Neuronal stem cell (in vitro differentiated cells): ENCODE results near the gene ITPR1.

ENCODE experiments used
- DNase-seq: peaks from one replicate; pipeline ENCODE4 v3.0.0-alpha.2; 2013; ENCODE audit warnings: low spot score
- H2AFZ ChIP-seq: one replicate; pipeline ENCODE4 v1.6.1; 2013; ENCODE audit warnings: mild to moderate bottlenecking, low read length, inconsistent platforms
- H2AK5ac ChIP-seq: 2 replicates; pipeline ENCODE4 v1.6.1; 2013; ENCODE audit warnings: low read depth, mild to moderate bottlenecking, inconsistent platforms, low read length, moderate library complexity, mixed read lengths
- H2BK120ac ChIP-seq: 2 replicates; pipeline ENCODE4 v1.6.1; 2013; ENCODE audit warnings: low read depth, mild to moderate bottlenecking, inconsistent platforms, low read length, moderate library complexity, mixed read lengths
- H2BK12ac ChIP-seq: one replicate; pipeline ENCODE4 v1.6.1; 2013; ENCODE audit warnings: low read length, inconsistent platforms
- H2BK15ac ChIP-seq: 2 replicates; pipeline ENCODE4 v1.6.1; 2013; ENCODE audit warnings: mild to moderate bottlenecking, low read length, inconsistent platforms, mixed read lengths
- H2BK5ac ChIP-seq: one replicate; pipeline ENCODE4 v1.6.1; 2013; ENCODE audit warnings: inconsistent platforms, mild to moderate bottlenecking, low read length, moderate library complexity
- H3K14ac ChIP-seq: one replicate; pipeline ENCODE4 v1.6.1; 2013; ENCODE audit warnings: low read length, inconsistent platforms
- H3K18ac ChIP-seq: 2 replicates; pipeline ENCODE4 v1.6.1; 2013; ENCODE audit warnings: low read length, inconsistent platforms
- H3K23ac ChIP-seq: 2 replicates; pipeline ENCODE4 v1.6.1; 2013; ENCODE audit warnings: low read depth, mild to moderate bottlenecking, mixed read lengths, low read length, inconsistent platforms; ENCODE audit not compliant: poor library complexity
- H3K27ac ChIP-seq: replicated peaks from 3 replicates; pipeline ENCODE4 v1.5.1; 2013; ENCODE audit warnings: low read length, inconsistent platforms
- H3K27me3 ChIP-seq, 3 experiments: 2 replicates each; pipeline ENCODE4 v1.6.1; 2013; ENCODE audit warnings: low read length in 3 of 3, mild to moderate bottlenecking in 2 of 3, inconsistent platforms in 1 of 3, low read depth in 1 of 3, mixed read lengths in 1 of 3, moderate library complexity in 1 of 3; ENCODE audit not compliant: control insufficient read depth in 3 of 3, insufficient read depth in 3 of 3
- H3K36me3 ChIP-seq, 2 donors: replicated peaks in 1 of 2; 2 replicates each; pipeline ENCODE4 v1.6.1; 2013; ENCODE audit warnings: low read length in 2 of 2; ENCODE audit not compliant: control insufficient read depth in 2 of 2, insufficient read depth in 2 of 2
- H3K4ac ChIP-seq: 2 replicates; pipeline ENCODE4 v1.6.1; 2013; ENCODE audit warnings: inconsistent platforms, mild to moderate bottlenecking, low read length, moderate library complexity
- H3K4me1 ChIP-seq, 2 donors: 1 replicate in 1 of 2; 2 replicates in 1 of 2; pipeline ENCODE4 v1.6.1; 2013; ENCODE audit warnings: low read length in 2 of 2, low read depth in 1 of 2; ENCODE audit not compliant: control insufficient read depth in 2 of 2, insufficient read depth in 1 of 2
- H3K4me2 ChIP-seq: one replicate; pipeline ENCODE4 v1.6.1; 2013; ENCODE audit warnings: mild to moderate bottlenecking, low read length, inconsistent platforms; ENCODE audit not compliant: insufficient read depth, poor library complexity, severe bottlenecking
- H3K4me3 ChIP-seq, 2 donors: 2 replicates each; pipeline ENCODE4 v1.5.1; 2013; ENCODE audit warnings: low read length in 2 of 2, mild to moderate bottlenecking in 2 of 2, inconsistent platforms in 1 of 2, moderate library complexity in 1 of 2
- H3K79me1 ChIP-seq: one replicate; pipeline ENCODE4 v1.6.1; 2013; ENCODE audit warnings: low read depth, mild to moderate bottlenecking, inconsistent platforms, low read length, moderate library complexity
- H3K9ac ChIP-seq: one replicate; pipeline ENCODE4 v1.6.1; 2013; ENCODE audit warnings: mild to moderate bottlenecking, low read depth, low read length, inconsistent platforms; ENCODE audit not compliant: poor library complexity
- H3K9me3 ChIP-seq, 2 donors: replicated peaks in 1 of 2; 2 replicates each; pipeline versions ENCODE3 to v1.6.1; 2013; ENCODE audit warnings: low read length in 2 of 2, mild to moderate bottlenecking in 2 of 2, inconsistent platforms in 1 of 2, low read depth in 1 of 2, mixed read lengths in 1 of 2, moderate library complexity in 1 of 2; ENCODE audit not compliant: control insufficient read depth in 2 of 2, insufficient read depth in 1 of 2
- H4K8ac ChIP-seq: one replicate; pipeline ENCODE4 v1.6.1; 2013; ENCODE audit warnings: low read depth, mild to moderate bottlenecking, inconsistent platforms, low read length, moderate library complexity
- H4K91ac ChIP-seq: one replicate; pipeline ENCODE4 v1.6.1; 2013; ENCODE audit warnings: low read length, low read depth, mild to moderate bottlenecking, inconsistent platforms; ENCODE audit not compliant: poor library complexity
- WGBS, 2 donors: extraction: QIAGEN DNeasy Blood & Tissue Kit; methylation state at CpG; one replicate each; pipeline ENCODE4 v1.1.7; 2013; ENCODE audit warnings: missing lambda C conversion rate in 2 of 2, mixed read lengths in 1 of 2; ENCODE audit not compliant: insufficient read length in 2 of 2, insufficient replicate concordance in 1 of 2; ENCODE audit errors: extremely low coverage in 2 of 2; 5-methylcytosine and 5-hydroxymethylcytosine counted together

Gene ITPR1

DNA sequence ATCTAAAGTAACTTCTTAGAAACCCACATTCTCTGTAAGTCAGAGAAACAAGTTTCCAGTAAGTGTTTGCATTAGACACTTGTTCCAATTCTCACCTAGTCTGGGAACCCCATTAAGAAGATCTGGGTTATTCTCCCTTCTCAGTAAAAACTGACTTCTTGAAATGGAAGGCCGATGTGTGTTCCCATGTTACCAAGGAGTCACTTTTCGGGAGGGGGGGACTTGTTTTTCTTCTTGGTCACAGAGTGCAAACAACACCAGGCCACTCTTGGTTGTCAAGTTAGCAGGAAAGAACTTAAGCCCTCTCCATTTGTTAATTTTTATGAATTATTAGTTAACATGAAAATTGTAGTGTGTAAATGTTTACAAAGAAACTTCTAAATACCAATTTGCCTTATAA lies 55.6 kb downstream of the ITPR1 start:
- no peak overlapping the region for H3K4me2 ChIP-seq
- no peak overlapping the region for H2BK15ac ChIP-seq
- H3K23ac ChIP-seq, result no peak overlapping the region
- no CpG with 5 or more reads among the region's 2 CpGs for WGBS, 2 donors
- no peak overlapping the region for H2BK120ac ChIP-seq
- no peak overlapping the region for H4K8ac ChIP-seq
- H2BK5ac ChIP-seq, result no peak overlapping the region
- no peak overlapping the region for H2AK5ac ChIP-seq
- no peak overlapping the region for H3K4me3 ChIP-seq
- H3K18ac ChIP-seq, result no peak overlapping the region
- no peak overlapping the region for H3K27ac ChIP-seq
- H4K91ac ChIP-seq, result no peak overlapping the region
- no peak overlapping the region for H3K14ac ChIP-seq
- no peaks in the 10 kb centered on the region for H3K79me1 ChIP-seq
- no peak for DNase-seq
- no peaks in the 10 kb centered on the region for H3K36me3 ChIP-seq
- no peak overlapping the region for H3K9ac ChIP-seq
- H3K4ac ChIP-seq, result no peak overlapping the region
- H2BK12ac ChIP-seq, result no peak overlapping the region
- H3K27me3 ChIP-seq, result no peaks in the 10 kb centered on the region
- H2AFZ ChIP-seq, result no peak overlapping the region
- no peaks in the 10 kb centered on the region for H3K4me1 ChIP-seq
- no peaks in the 10 kb centered on the region for H3K9me3 ChIP-seq

DNA sequence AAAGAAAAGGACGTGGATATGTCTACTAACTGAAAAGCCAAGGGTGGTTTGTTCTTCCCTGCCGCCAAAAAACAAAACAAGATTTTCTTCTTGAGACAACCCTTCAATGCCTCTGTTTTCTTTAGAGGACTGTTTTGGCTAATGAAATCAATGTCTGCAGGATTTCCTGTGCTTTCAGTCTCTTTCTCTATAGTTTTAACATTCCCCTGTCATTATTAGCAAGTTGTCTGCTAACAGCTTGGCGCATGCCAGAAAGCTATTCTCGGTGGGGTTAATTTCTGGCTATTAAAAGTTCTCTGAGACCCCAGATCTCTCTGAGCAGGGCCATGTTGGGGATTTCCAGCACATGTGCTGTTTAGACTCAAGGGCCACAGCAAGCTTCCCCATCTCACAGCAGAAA lies 56.7 kb downstream of the ITPR1 start:
- H3K27ac ChIP-seq, result no peak overlapping the region
- WGBS, 2 donors, result no CpG with 5 or more reads among the region's 4 CpGs

DNA sequence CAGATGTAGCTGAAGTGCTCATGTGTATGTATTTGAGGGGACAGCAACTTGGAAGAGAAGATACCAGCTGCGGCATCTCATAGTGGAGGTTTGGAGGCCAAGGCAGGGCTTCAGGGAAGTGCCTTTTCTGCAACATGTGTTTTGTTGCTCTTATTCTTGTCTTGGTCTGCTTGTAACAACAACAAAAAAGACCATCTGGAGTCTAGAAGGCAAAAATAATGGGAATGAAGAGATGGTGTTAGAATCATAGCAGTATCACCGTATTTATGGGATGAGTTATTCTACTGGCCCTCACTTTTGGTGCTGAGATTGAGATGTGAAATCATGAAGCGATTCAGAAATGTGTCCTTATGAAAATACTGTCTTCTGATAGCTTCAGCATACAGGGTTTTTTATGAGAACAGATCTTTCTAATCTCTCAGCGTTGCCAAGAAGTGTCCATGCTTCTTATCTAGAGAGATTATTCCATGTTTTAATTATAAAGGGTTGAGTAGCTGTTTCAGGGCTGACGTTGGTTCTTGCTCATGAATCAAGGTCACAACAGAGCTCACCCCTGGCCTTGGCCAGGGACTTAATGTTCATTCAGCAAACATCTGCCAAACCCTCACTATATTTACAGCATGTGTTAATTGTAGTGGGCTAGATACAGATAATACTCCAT lies 58.0 kb downstream of the ITPR1 start:
- H2AFZ ChIP-seq, result no peak overlapping the region
- no peak overlapping the region for H2BK120ac ChIP-seq
- no peaks in the 10 kb centered on the region for H3K27me3 ChIP-seq
- H4K91ac ChIP-seq, result no peak overlapping the region
- no peak overlapping the region for H3K4me2 ChIP-seq
- H3K4me3 ChIP-seq, result no peak overlapping the region
- H4K8ac ChIP-seq, result no peak overlapping the region
- no peaks in the 10 kb centered on the region for H3K79me1 ChIP-seq
- H3K36me3 ChIP-seq, result no peaks in the 10 kb centered on the region
- H2BK5ac ChIP-seq, result no peak overlapping the region
- H3K9ac ChIP-seq, result no peak overlapping the region
- no peak for DNase-seq
- H3K18ac ChIP-seq, result no peak overlapping the region
- no peak overlapping the region for H2BK12ac ChIP-seq
- no peak overlapping the region for H3K27ac ChIP-seq
- no peak overlapping the region for H2BK15ac ChIP-seq
- H2AK5ac ChIP-seq, result no peak overlapping the region
- no peak overlapping the region for H3K14ac ChIP-seq
- H3K9me3 ChIP-seq, result no peaks in the 10 kb centered on the region
- H3K4me1 ChIP-seq, result no peaks in the 10 kb centered on the region
- no peak overlapping the region for H3K4ac ChIP-seq
- no peak overlapping the region for H3K23ac ChIP-seq
- no CpG with 5 or more reads among the region's 5 CpGs for WGBS, 2 donors

More for the DNA sequence above, 56.7 kb downstream of the ITPR1 start:
- Histone ChIP-seq H3K4me2 (no peak overlapping the region), H3K23ac (no peak overlapping the region), H3K4ac (no peak overlapping the region), H3K9me3 (no peaks in the 10 kb centered on the region), H2AFZ (no peak overlapping the region), H4K8ac (no peak overlapping the region), H3K14ac (no peak overlapping the region), H4K91ac (no peak overlapping the region), H3K4me3 (no peak overlapping the region), H3K27me3 (no peaks in the 10 kb centered on the region), H3K79me1 (no peaks in the 10 kb centered on the region), H3K4me1 (no peaks in the 10 kb centered on the region), H2BK120ac (no peak overlapping the region), H3K36me3 (no peaks in the 10 kb centered on the region), H2BK15ac (no peak overlapping the region), H3K18ac (no peak overlapping the region), H3K9ac (no peak overlapping the region), H2BK5ac (no peak overlapping the region), H2BK12ac (no peak overlapping the region), H2AK5ac (no peak overlapping the region)
- no peak for DNase-seq

DNA sequence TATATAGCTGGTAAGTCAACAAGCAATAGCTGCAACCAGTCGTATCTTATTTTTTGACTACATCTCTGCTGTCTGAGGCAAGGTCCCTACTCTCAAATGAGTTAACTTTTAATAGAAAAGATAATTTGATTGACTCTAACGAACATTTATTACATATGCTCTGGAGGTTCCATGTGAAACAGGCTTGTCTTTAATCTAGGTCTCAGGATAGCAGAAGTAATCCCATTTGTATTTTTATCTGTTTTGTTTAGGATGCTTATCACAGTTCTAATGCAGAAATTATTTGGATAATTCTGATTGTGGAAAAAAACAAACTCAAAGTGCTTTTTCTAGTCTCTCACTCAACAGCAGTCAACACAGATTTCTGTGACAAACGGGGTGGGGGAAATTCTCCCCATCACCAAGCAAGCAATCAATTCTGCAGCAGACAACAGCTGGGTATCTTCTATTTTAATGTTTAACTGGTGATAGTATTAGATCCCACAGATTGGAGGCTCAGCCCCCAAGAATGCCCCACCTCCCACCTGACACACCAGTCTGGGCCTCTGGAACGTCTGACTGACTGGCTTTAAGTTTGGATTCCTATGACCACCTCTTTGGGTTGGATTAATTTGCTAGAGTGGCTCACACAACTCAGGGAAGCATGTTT lies 58.8 kb downstream of the ITPR1 start:
- H3K4ac ChIP-seq, result no peak overlapping the region
- no peak overlapping the region for H2AFZ ChIP-seq
- no peak overlapping the region for H3K4me3 ChIP-seq
- no peak overlapping the region for H2BK120ac ChIP-seq
- H3K9me3 ChIP-seq, result no peaks in the 10 kb centered on the region
- H2BK5ac ChIP-seq, result no peak overlapping the region
- no peaks in the 10 kb centered on the region for H3K4me1 ChIP-seq
- no peak for DNase-seq
- no peaks in the 10 kb centered on the region for H3K27me3 ChIP-seq
- H3K4me2 ChIP-seq, result no peak overlapping the region
- H2BK12ac ChIP-seq, result no peak overlapping the region
- H3K18ac ChIP-seq, result no peak overlapping the region
- H3K27ac ChIP-seq, result no peak overlapping the region
- WGBS, 2 donors, result no CpG with 5 or more reads among the region's 4 CpGs
- H3K9ac ChIP-seq, result no peak overlapping the region
- H3K14ac ChIP-seq, result no peak overlapping the region
- H4K8ac ChIP-seq, result no peak overlapping the region
- no peaks in the 10 kb centered on the region for H3K79me1 ChIP-seq
- H3K23ac ChIP-seq, result no peak overlapping the region
- H3K36me3 ChIP-seq, result no peaks in the 10 kb centered on the region
- H2AK5ac ChIP-seq, result no peak overlapping the region
- no peak overlapping the region for H2BK15ac ChIP-seq
- no peak overlapping the region for H4K91ac ChIP-seq
